GM23338 (cell line): ENCODE measurements around the gene ARHGAP12. TPM values are rescaled to one million over a fixed set of nuclear protein-coding genes. Genes with fewer than 3 reads are reported as not detected.

Source experiments
- ATAC-seq: fragments of 200-7000 bp; cut with Tn5 transposase; 3 replicates; pipeline ENCODE4 v1.9.1; 2020
- DNase-seq: peaks from one replicate; pipeline ENCODE4 v3.0.0-alpha.2; 2015; ENCODE audit warnings: low spot score
- H2AFZ ChIP-seq: fragments of 200-600 bp; sonication (generic); 2 replicates; pipeline ENCODE4 v1.8.0; 2016; ENCODE audit warnings: antibody characterized with exemption, mild to moderate bottlenecking, moderate library complexity
- H3F3A ChIP-seq: fragments of 200-600 bp; sonication (generic); replicated peaks from 2 replicates; pipeline ENCODE4 v1.8.0; 2017; ENCODE audit warnings: antibody characterized with exemption, mixed run types, low read depth
- H3K27ac ChIP-seq: fragments of 200-600 bp; sonication (generic); 2 replicates; pipeline ENCODE4 v1.6.1; 2016; ENCODE audit warnings: low read depth
- H3K27me3 ChIP-seq: fragments of 200-600 bp; sonication (generic); 2 replicates; pipeline ENCODE4 v1.8.0; 2016; ENCODE audit warnings: mild to moderate bottlenecking, mixed run types, moderate library complexity; ENCODE audit not compliant: insufficient read depth
- H3K36me3 ChIP-seq: fragments of 200-600 bp; sonication (generic); 2 replicates; pipeline ENCODE4 v1.8.0; 2016; ENCODE audit warnings: mild to moderate bottlenecking; ENCODE audit not compliant: insufficient read depth
- H3K4me1 ChIP-seq: fragments of 200-600 bp; sonication (generic); 2 replicates; pipeline ENCODE4 v1.8.0; 2016; ENCODE audit warnings: mild to moderate bottlenecking, moderate library complexity; ENCODE audit not compliant: insufficient read depth
- H3K4me2 ChIP-seq: fragments of 200-600 bp; sonication (generic); 2 replicates; pipeline ENCODE4 v1.7.1; 2017; ENCODE audit warnings: mixed run types
- H3K4me3 ChIP-seq: fragments of 200-600 bp; sonication (generic); 2 replicates; pipeline ENCODE4 v1.6.1; 2016; ENCODE audit warnings: mixed run types
- H3K79me2 ChIP-seq: fragments of 200-600 bp; sonication (generic); replicated peaks from 2 replicates; pipeline ENCODE4 v1.8.0; 2017; ENCODE audit warnings: mild to moderate bottlenecking; ENCODE audit not compliant: insufficient read depth
- H3K9me2 ChIP-seq: fragments of 200-600 bp; sonication (generic); 2 replicates; pipeline ENCODE4 v1.8.0; 2017; ENCODE audit not compliant: insufficient read depth
- H4K20me1 ChIP-seq: fragments of 200-600 bp; sonication (generic); replicated peaks from 2 replicates; pipeline ENCODE4 v1.8.0; 2017; ENCODE audit warnings: mild to moderate bottlenecking; ENCODE audit not compliant: insufficient read depth
- H3K27ac Mint-ChIP-seq: 2 replicates; pipeline ENCODE4 v1.8.0; 2020; ENCODE audit warnings: inconsistent platforms, mild to moderate bottlenecking, moderate library complexity, mixed read lengths
- H3K27me3 Mint-ChIP-seq: 3 replicates; pipeline ENCODE4 v1.8.0; 2022; ENCODE audit warnings: low read depth, mild to moderate bottlenecking, moderate library complexity, mixed read lengths, inconsistent platforms; ENCODE audit not compliant: insufficient read depth, poor library complexity
- H3K36me3 Mint-ChIP-seq: 3 replicates; pipeline ENCODE4 v1.8.0; 2021; ENCODE audit warnings: low read depth, mild to moderate bottlenecking, inconsistent platforms, moderate library complexity, mixed read lengths
- H3K4me1 Mint-ChIP-seq: 3 replicates; pipeline ENCODE4 v1.8.0; 2020; ENCODE audit warnings: mild to moderate bottlenecking, inconsistent platforms, mixed read lengths
- H3K4me3 Mint-ChIP-seq: 3 replicates; pipeline ENCODE4 v1.8.0; 2021; ENCODE audit warnings: moderate library complexity, mild to moderate bottlenecking, inconsistent platforms, mixed read lengths
- H3K9me3 Mint-ChIP-seq: 3 replicates; pipeline ENCODE4 v1.8.0; 2020; ENCODE audit warnings: moderate library complexity, mild to moderate bottlenecking, inconsistent platforms, mixed read lengths
- EZH2 ChIP-seq: fragments of 200-600 bp; sonication (generic); IDR thresholded peaks from one replicate; pipeline ENCODE4 v1.8.0; 2017; ENCODE audit warnings: antibody characterized with exemption, mild to moderate bottlenecking, low read depth; ENCODE audit not compliant: unreplicated experiment
- EZH2phosphoT487 ChIP-seq: fragments of 200-600 bp; sonication (generic); IDR thresholded peaks from one replicate; pipeline ENCODE4 v1.8.1; 2018; ENCODE audit warnings: antibody characterized with exemption; ENCODE audit not compliant: unreplicated experiment
- JUNB ChIP-seq: IDR thresholded peaks from one replicate; pipeline ENCODE4 v1.6.1; 2016; ENCODE audit warnings: antibody characterized with exemption; ENCODE audit not compliant: unreplicated experiment
- NANOG ChIP-seq: IDR thresholded peaks from 2 replicates; pipeline ENCODE4 v1.6.1; 2016; ENCODE audit warnings: antibody characterized with exemption, borderline replicate concordance
- ZNF114 ChIP-seq: fragments of 250-450 bp; sonication (Bioruptor Pico); IDR thresholded peaks from 2 replicates; pipeline ENCODE4 v1.5.0; 2020; ENCODE audit warnings: mild to moderate bottlenecking, moderate library complexity
- ZNF331 ChIP-seq: fragments of 250-450 bp; sonication (Bioruptor Pico); IDR thresholded peaks from 2 replicates; pipeline ENCODE4 v1.5.0; 2020; ENCODE audit warnings: low read depth, mild to moderate bottlenecking, moderate library complexity
- ZNF462 ChIP-seq: fragments of 250-450 bp; sonication (Bioruptor Pico); IDR thresholded peaks from 2 replicates; pipeline ENCODE4 v1.5.0; 2020; ENCODE audit warnings: mild to moderate bottlenecking, moderate library complexity
- polyA plus RNA-seq: library from polyadenylated mRNA; unstranded; fragments of >200 nt; fragmentation: Nextera tagmentation; extraction: Ambion mirVana; gene quantifications from 2 replicates; pipeline ENCODE4 v1.2.1, GENCODE V29; 2016
- total RNA-seq: library from RNA; depleted of rRNA; stranded (reverse); fragments of >200 nt; shearing (Covaris generic); gene quantifications from 2 replicates; pipeline ENCODE4 v1.2.3, GENCODE V29; 2014

The ARHGAP12 gene
- total and polyA plus RNA-seq, 2 experiments from 2014 or later = 27.5 to 50.7 TPM

- Histone ChIP-seq H3K9me2 (no peaks in the 10 kb centered on the region), H3F3A (no peaks in the 10 kb centered on the region; the same call in 1 of the 2 replicates), H3K4me1 (peaks cover 9% of the 10 kb centered on the region), H3K27ac (no peak overlapping the region), H4K20me1 (peaks cover 31% of the 10 kb centered on the region), H3K36me3 (no peaks in the 10 kb centered on the region), H3K79me2 (peaks cover 100% of the 10 kb centered on the region), H2AFZ (no peak overlapping the region), H3K4me3 (no peak overlapping the region), H3K4me2 (no peak overlapping the region), H3K27me3 (no peaks in the 10 kb centered on the region)
- peaks cover 21% of the 10 kb centered on the region; the same call in 2 of the 3 replicates for H3K36me3 Mint-ChIP-seq
- no peaks in the 10 kb centered on the region for H3K27me3 Mint-ChIP-seq
- no peak for DNase-seq
- no peak for ATAC-seq
- no peak overlapping the region for H3K4me3 Mint-ChIP-seq
- TF ChIP-seq EZH2 = no peak
- TF ChIP-seq EZH2phosphoT487 = no peak
- no peak for TF ChIP-seq ZNF331 (CRISPR knock-in tag)
- no peak for TF ChIP-seq ZNF462
- TF ChIP-seq NANOG = no peak
- TF ChIP-seq JUNB = no peak
- TF ChIP-seq ZNF114 (CRISPR knock-in tag) = no peak
- peaks cover 20% of the 10 kb centered on the region; the same call in 2 of the 3 replicates for H3K4me1 Mint-ChIP-seq
- H3K27ac Mint-ChIP-seq = no peak overlapping the region
- H3K9me3 Mint-ChIP-seq = peaks cover 5% of the 10 kb centered on the region; the same call in 2 of the 3 replicates
Observed at GRCh38 chr10:31920538-31920937, 8.1 kb downstream of the ARHGAP12 start.
